ENCODE data around the gene LRRC49.

LRRC49 gene

DNA sequence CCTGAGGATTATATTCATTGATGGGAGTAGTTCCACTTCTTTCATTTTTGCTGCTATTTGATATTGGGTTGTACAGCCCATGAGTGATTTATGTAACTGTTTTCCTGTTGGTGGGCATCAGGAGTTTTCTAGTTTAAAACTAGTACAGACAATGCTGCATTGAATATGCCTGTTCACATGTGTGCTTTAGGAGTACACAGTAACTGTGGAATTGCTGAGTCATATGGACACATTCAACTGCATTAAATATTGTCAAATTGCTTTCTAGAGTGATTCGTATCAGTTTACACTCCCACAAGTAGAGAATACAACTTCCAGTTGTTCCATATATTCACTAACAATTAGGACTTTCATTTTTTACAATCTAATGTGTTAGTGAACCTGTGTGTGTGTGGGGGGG is 162.8 kb downstream of the LRRC49 start:
- DNase-seq: no peak

DNA sequence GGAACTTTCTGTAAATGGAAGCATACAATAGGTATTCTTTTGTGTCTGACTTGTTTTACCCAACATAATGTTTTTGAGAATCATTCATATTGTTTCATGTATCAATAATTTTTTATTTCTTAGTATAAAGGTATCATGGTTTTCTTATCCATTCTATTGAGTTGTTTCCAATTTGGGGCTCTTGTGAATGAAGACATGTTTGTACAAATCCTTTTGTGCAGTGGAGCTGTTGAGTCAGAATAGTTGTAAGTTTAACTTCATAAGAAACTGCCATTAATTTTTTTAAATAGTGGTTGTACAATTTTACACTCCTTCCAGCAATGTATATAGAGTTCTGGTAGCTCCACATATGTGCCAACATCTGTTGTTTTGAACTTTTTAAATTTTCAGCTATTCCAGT is 163.5 kb downstream of the LRRC49 start:
- no peak for DNase-seq

DNA sequence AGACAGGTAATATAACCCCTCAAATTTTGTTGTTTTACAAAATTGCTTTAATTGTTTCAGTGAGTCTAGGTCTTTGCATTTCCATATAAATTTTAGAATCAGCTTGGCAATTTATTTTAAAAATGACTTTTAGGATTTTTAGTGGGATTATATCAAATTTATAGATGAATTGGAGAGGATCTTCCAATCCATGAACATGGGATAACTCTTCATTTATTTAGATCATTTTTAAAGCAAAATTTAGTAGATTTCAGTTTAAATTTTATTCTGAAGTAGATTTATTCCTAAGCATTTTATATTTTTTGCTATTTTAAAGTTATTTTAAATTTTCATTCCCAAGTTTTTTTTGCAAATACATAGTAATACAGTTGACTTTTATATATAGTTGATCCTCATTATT is 164.5 kb downstream of the LRRC49 start:
- DNase-seq: no peak

DNA sequence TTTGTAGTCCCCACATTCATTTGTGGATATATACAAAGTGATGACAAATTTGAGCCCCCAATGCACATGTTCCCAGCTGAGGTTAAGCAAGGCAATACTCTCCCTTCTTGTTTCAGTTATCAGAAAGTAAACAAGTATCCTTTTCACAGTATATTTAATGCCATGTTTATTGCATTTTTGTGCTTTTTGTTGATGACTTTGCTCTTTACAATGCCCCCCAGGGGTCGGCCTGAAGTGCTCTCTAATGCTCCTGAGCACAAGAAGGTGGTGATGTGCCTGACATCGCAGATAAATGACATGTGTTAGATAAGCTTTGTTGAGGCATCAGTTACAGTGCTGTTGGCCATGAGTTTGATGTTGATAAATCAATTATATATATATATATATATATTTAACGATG is 165.0 kb downstream of the LRRC49 start:
- no peak for DNase-seq

DNA sequence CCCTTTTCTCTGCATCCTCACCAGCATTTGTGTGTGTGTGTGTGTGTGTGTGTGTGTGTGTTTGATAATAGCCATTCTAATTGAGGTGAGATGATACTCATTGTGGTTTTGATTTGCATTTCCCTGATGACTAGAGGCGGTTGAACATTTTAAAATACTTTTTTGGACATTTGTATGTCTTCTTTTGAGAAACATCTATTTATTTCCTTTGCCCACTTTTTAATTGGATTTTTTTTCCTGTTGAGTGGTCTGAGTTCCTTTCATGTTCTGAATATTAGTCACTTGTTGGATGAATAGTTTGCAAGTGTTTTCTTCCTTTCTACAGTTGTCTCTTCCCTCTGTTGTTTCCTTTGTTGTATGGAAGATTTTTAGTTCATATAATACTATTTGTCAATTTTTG is 168.4 kb downstream of the LRRC49 start:
- no peak for DNase-seq

DNA sequence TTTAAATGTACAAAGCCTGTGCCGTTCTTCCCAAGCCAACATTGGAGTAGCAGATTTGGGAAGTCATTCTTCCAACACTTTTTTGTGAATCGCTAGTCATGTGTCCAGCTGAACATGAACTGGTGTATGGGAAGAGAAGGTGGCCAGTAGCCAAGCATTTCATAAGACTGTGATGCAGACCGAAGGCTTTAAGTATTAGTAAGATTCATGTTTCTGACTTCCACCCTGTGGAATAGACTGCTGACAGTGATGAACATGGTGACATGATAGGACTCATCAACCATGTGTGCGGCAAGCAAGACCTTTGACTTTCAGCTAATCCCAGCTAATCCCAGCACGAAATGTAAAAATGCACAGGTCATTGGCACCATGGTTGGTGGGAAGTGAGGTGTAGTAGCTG is 174.4 kb downstream of the LRRC49 start:
- no peak for DNase-seq

DNA sequence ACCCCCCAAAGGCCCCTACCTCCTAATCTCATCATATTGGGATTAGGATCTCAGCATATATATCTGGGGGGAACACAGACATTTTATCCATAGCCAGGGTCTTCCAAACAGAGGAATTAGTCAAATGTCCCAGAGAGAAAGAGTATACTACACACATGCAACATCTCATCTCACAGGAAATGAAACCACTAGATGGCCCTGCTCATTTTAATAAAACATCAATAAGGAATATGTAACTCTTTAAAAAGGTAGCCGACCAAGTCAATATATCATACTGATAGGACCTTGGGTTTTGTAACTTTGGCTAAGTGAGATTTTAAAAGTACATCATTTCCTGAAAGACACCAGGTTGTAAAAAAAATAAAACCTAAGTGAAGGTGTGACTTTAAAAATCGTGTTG is 177.1 kb downstream of the LRRC49 start:
- no peak for DNase-seq

DNA sequence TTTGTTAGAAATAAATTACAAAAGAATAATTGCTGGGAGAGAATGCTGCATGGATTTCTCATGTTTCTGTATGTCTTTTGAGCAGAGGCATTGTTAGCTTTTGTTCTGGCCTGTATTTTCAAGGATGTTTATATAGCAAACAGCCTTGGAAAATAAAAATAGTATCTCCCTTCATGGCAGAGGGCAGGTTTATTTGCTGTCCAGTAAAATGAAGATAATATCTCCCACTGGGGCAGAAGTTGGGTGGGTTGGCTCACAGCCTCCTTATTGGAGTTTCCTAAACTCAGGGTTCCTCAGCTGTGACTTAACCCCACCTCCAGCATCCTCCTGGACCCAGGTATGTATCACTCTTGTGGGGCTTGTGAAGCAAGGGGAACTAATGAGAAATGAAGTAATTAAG is 178.9 kb downstream of the LRRC49 start:
- DNase-seq: no peak

DNA sequence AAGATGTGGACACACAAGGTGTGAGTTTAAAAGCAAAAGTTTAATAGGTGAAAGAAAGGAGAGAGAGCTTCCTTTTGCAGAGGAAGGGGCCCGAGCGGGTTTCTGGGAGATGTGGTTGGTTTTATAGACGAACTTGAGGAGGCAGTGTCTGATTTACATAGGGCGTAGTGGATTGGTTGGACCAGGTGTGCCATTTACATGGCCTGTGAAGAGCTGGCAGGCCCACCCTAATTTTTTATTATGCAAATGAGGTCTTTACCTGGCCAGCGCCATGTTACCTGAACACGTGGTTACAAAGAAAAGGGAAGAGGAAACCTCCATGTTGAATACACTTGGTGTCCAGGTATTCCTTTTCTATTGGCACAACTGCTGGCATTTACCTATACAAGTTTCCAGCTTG is 179.8 kb downstream of the LRRC49 start:
- no peak for DNase-seq

DNA sequence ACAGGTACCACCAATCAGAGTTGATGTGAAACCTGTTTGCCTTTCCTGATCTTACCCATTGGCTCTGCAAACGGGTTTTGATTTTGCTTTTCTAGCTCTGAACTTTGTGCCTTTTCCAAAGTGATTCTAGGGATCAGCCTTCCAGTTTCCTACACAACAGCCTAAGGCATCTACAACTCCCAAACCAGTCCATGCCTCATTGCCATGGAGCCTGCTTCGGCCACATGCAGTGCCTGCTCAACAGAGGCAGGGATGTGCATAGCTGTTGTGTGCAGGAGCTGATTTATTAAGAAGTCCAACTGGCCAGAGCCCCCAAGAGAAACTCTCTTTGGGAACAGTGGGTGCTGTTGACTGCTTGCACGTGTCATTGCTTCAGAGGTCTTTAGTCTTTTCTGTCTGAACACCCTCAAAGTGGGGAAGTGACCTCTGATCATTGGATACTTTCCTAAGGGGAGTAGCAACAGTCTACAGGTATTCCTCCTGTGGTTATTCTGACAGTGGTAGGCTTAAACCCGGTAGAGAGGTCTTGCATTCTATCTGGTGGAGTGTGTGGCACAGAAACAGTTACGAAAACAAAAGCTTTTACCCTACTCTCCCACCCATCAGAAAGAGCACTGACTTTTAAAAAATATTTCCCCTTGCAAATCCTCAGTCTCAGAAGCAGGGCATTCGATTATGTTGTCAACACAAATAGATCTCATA is 186.0 kb downstream of the LRRC49 start:
- DNase-seq: no peak

DNA sequence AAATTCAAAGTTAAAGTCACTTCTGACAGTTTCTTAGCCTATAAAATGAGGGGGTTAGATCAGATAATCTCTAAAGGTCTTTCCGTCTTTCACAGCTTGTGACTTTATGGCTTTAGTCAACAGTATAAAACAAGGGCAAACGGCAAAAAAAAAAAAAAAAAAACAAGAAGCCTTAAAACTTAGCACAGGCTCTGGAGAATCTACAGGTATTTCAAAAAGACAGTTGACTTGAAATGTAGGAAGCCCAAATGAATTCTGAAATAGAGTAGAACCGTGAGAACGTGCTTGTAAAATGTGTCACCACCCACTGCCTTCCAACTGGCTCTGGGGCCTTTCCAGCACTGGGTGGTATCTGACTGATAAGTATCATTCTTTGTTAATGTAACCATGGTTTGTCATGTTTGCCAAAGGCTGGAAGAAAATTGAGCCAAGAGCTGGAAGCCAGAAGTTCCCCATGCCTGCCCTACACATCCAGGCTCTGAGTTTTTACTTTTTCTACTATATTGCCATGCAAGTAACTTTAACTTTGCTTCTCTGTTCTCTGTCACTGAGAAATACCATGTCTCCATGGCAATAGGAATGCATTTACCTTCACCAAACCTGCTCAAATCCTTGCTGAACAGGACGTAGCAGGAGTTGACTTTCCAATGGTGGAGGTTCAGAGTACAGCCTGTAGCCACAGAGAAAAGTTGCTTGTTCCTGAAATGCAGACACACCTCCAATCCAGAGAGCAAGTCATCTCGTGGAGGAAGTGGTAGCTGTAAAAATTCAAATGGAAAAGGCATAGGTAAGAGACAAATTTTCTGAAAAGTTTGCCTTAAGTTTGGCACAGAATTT is 186.8 kb downstream of the LRRC49 start:
- DNase-seq: no peak

DNA sequence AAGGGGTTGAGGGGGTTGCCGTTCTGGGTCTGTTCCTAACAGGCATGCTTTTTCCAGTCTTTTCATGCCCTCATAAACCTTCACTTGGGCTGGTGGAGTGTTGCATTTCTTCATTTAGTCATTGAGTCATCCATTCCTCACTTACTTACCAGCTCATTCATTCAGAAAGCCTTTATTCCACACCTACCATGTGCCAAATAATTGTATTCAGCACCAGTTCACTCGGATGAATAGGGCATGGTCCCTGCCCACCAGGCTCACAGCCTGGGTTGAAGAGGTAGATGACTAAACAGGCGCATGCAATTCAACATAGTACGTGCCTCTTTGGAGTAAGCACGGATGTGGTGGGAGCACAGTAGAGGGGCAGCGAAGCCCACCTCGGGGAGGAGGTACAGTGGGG is 187.5 kb downstream of the LRRC49 start:
- DNase-seq: no peak

DNA sequence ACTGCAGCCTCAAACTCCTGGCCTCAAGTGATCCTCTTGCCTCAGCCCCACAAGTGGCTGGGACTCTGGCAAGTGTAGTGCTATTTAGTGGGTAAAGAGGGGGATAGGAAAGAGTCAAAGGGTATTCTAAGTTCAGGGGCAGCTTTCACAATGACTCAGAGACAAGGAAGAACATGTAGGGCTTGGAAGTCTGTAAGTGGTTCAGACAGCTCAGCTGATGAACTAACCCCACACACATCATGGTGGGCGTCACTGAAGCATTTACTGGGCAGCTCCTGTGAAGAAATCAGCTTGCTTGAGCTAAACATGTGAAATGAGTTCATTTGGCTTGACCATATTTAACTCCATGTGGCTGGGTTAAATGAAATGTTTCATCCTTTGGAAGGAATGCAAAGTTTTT is 188.1 kb downstream of the LRRC49 start:
- no peak for DNase-seq

DNA sequence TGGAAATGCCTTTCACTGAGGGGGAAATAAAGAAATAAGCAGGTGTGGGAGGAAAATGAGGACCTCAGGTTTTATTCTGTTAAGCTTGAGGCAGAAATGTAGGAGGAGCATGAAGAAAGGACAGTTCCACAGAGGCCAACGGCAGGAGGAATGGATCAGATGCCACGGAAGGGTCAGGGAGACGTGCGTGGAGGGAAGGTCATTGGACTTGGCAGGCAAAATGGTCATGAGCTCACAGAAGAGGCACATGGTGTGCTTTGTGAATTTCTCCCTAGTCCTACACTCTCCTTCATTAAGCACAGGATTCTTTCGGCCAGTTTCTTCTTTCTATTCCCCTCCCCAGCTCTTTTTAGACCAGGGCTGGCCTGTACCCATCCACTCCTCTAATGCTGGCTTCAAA is 190.2 kb downstream of the LRRC49 start:
- DNase-seq: no peak

DNA sequence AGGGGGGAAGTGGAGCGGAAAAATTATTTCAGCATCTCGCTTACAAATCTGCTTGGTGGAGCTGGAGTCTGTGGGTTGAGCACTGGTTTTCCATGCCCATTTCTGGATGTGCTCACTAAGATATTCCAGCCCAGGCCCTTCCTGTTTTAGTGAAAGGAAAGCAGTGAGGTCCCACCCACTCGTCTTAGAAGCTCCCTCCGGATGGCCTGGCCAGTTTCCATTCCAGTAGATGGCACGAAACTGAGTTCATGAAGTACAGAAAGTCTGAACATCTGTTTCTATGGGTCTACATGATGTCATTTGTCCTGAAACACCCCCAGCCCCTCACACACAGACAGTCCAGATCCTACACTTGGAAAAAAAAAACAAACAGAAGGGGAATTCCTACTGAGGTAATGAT is 190.7 kb downstream of the LRRC49 start:
- no peak for DNase-seq

DNA sequence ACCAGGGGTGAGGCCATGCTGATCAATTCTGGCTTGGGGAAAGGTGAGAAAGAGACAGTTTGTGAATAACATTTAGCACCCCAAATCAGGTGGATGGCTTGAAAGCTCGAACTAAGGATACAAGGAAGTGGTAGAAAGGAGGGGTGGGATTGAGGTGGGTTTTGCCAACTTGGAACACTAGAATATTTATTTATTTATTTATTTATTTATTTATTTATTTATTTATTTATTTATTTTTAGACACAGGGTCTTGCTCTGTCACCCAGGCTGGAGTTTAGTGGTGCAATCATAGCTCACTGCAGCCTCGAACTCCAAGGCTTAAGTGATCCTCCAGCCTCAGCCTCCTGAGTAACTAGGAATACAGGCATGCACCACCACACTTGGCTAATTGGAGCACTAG is 191.6 kb downstream of the LRRC49 start:
- no peak for DNase-seq

DNA sequence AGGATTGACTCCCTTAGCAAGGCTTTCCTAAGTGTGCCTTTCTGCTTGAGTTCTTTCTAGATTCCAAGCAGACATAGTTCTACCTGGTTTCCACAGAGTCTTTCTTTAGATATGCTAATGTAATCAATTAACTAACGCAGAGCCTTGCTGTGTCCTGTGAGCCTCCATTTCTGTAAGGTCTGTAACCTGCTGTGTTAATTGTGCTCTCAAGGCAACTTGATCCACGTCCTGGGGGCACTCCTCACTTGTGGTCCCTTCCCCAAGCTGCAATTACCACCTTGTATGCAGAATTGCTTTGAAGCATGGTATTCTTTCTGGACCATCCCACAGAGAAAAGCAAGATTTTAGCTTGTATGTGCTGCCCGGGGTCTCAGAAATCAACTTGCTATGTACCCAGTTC is 193.2 kb downstream of the LRRC49 start:
- DNase-seq: no peak

DNA sequence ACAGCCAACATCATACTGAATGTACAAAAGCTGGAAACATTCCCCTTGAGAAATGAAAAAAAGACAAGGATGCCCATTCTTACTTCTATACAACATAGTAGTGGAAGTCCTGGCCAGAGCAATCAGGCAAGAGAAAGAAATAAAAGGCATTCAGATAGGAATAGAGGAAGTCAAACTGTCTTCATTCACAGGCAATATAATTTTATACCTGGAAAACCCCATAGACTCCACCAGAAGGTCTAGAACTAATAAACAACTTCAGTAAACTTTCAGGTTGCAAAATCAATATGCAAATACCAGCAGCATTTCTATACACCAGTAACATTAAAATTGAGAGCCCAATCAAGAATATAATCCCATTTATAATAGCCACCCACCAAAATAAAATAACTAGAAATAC is 195.5 kb downstream of the LRRC49 start:
- no peak for DNase-seq

DNA sequence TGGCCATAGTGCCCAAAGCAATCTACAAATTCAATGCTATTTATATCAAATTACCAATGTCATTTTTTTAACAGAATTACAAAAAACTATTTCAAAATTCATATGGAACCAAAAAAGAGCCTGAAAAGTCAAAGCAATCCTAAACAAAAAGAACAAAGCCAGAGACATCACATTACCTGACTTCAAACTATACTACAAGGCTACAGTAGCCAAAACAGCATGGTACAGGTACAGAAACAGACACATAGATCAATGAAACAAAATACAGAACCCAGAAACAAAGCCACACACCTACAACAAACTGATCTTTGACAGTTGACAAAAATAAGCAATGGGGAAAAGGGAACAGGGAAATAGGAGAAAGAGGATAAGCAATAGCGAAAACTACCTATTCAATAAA is 196.1 kb downstream of the LRRC49 start:
- no peak for DNase-seq

DNA sequence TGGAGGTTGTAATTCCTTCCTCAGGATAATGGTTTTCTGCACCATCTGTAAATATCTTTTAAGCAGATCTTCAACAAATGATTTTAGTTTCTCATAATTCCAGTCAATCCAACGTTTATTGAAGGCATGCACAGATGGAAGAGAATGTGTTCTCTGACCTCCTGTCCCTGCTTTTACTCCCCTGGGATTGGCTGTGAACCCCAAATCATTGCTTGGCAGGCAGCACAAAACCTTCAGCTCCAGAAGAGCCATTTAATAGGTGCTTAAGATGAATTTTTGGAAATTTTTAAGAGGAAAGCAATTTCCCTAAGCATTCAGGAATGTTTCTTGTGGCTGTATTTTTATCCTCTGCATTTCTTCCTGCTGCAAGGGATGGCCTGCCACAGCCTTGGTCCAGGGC is 197.2 kb downstream of the LRRC49 start:
- DNase-seq: no peak

DNA sequence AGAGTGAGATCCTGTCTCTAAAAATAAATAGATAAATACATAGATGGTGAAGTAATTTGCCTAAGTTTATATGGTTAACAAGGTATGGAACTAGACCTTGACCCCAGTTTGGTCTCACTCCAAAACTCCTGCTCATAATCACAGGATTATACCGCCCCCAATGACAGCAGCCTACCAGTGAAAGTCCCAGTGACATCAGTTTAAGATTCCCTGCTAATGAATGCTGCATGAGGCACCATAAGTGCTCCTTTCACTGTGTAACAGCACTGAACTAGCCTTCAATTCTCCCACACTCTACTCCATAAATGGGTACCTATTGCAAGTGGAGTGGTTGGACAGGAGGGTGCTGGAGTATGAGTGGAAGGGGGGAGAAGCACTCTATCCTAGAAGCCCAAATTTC is 199.0 kb downstream of the LRRC49 start:
- no peak for DNase-seq

DNA sequence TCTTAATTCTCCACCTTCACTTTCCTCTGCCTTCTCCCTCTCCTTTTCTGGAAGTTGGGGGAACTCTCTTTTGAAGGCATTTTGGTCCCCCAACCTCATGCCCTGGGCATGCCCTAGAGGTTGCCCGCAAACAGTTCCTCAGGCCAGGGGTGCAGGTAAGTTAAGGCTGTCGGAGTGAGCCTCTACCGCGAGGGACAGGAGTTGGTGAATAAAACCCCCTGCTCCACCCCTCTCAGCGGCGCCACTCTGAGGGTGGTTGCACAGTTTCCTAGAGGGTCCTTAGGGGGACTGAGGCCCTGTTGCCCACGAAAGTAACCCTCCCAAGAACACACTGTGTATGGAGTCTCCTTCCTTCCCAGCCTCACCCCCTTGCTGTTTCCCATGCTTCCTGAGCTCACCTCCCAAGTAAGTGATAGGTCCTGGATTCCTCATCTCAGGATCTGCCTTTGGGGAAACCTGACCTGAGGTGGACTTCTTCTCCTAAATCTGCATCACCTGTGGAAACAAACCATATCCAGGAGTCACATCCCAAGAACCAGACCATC is 199.5 kb downstream of the LRRC49 start:
- no peak for DNase-seq

DNA sequence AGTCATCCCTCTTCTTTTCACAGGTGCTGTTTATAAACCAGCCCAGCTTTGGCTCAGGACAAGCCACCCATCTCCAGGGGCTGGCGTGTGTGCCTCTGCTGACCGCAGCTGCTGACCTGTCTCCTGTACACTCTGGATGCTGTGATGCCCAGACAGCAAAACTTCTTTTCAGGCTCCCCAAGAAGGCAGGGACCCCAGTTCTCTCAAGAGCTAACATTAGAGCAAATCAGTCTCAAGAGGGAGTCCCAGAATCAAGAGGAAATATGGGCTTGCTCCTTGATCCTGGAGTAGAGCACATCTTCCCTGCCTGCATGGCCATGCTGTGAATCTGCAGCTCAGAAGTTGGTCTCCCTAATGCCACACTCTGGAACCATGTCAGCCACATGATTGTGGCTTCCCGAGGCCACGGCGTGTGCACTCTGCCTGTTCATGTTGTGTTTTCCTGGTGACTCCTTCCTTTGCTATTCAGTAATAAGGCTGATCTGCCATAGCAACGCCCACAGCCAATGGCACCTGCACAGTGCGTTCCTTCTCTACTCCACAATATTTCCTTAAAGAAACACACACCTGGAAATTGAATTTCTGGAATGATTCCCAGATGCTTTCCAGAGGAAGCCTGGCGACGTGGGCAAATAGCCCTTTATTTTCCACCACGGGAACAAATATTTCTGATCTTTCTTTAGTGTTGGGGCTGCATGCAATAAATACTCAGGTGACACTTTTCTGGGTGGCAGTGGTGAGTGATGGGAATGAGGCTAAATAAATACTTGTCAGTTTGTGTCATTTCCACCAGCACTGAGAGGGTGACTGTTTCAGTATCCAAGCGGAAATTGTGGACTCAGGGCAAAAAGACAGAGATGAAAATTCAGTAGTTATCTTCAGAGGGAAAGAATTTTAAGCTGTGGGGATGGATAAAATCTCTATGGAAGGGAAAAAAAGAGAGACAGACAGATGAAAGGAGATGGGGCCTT is 200.7 kb downstream of the LRRC49 start:
- DNase-seq: no peak
